Uterus (tissue), 2 donors: ENCODE measurements around the gene ATP6AP1.

Source experiments
- CTCF ChIP-seq, 4 experiments: fragments of 200-600 bp in 2 of 4; fragments of 450-650 bp in 2 of 4; sonication (generic) in 2 of 4; IDR thresholded peaks; one replicate each; pipeline ENCODE4 v1.5.1; 2016 to 2019; ENCODE audit warnings: antibody characterized with exemption in 4 of 4, mild to moderate bottlenecking in 2 of 4, moderate library complexity in 1 of 4
- POLR2A ChIP-seq, 2 donors: fragments of 450-650 bp; IDR thresholded peaks; one replicate each; pipeline ENCODE4 v1.6.1; 2016; ENCODE audit warnings: antibody characterized with exemption in 2 of 2, mild to moderate bottlenecking in 1 of 2, moderate library complexity in 1 of 2

GRCh38 chrX:154445776-154446175 lies 17.3 kb downstream of the ATP6AP1 start:
- TF ChIP-seq CTCF (IDR thresholded peaks at IDR 0.05) (no peak), POLR2A (IDR thresholded peaks at IDR 0.05) (no peak)
